ENCODE data around the gene ABRACL. TPM values are rescaled to one million over a fixed set of nuclear protein-coding genes. Genes with fewer than 3 reads are reported as not detected.

The ABRACL gene
- total RNA-seq, 4 donors from 2014 or later: 6.1 to 20.8 (median 17.3) TPM

- ATAC-seq (ENCODE audit: low FRiP score): no peak
- DNase-seq (ENCODE audit: low spot score): no peak
- no peak for TF ChIP-seq CTCF (IDR thresholded peaks at IDR 0.05)
Observed at GRCh38 chr6:139054001-139054400, 25.5 kb downstream of the ABRACL start.

GRCh38 chr6:139055709-139056108 lies 27.2 kb downstream of the ABRACL start:
- TF ChIP-seq CTCF (IDR thresholded peaks at IDR 0.05): no peak
- DNase-seq (ENCODE audit: low spot score) (no peak), ATAC-seq (ENCODE audit: low FRiP score) (no peak)

- TF ChIP-seq CTCF (IDR thresholded peaks at IDR 0.05): no peak
- DNase-seq (ENCODE audit: low spot score) (no peak), ATAC-seq (ENCODE audit: low FRiP score) (no peak)
Observed at GRCh38 chr6:139058029-139058428, 29.5 kb downstream of the ABRACL start.

GRCh38 chr6:139060332-139060731 lies 31.8 kb downstream of the ABRACL start:
- no peak for TF ChIP-seq CTCF (IDR thresholded peaks at IDR 0.05)
- DNase-seq (ENCODE audit: low spot score): no peak
- no peak for ATAC-seq (ENCODE audit: low FRiP score)

- no peak for TF ChIP-seq CTCF (IDR thresholded peaks at IDR 0.05)
- no peak for ATAC-seq (ENCODE audit: low FRiP score)
- no peak for DNase-seq (ENCODE audit: low spot score)
Observed at GRCh38 chr6:139062932-139063646, 34.5 kb downstream of the ABRACL start.

GRCh38 chr6:139064981-139065665 lies 36.6 kb downstream of the ABRACL start:
- no peak for ATAC-seq (ENCODE audit: low FRiP score)
- no peak for TF ChIP-seq CTCF (IDR thresholded peaks at IDR 0.05)
- DNase-seq (ENCODE audit: low spot score): no peak

GRCh38 chr6:139066080-139066479 lies 37.5 kb downstream of the ABRACL start:
- no peak for TF ChIP-seq CTCF (IDR thresholded peaks at IDR 0.05)
- no peak for ATAC-seq (ENCODE audit: low FRiP score)
- DNase-seq (ENCODE audit: low spot score): no peak

Measured in omental fat pad (tissue), 4 donors.